GM21619 (cell line): Measurements from ENCODE around the gene SFT2D3.

ENCODE experiments used
- ATAC-seq: cut with Tn5 transposase; IDR thresholded peaks from one replicate; pipeline ENCODE4 v1.9.1; 2021; ENCODE audit not compliant: unreplicated experiment

Gene SFT2D3

DNA sequence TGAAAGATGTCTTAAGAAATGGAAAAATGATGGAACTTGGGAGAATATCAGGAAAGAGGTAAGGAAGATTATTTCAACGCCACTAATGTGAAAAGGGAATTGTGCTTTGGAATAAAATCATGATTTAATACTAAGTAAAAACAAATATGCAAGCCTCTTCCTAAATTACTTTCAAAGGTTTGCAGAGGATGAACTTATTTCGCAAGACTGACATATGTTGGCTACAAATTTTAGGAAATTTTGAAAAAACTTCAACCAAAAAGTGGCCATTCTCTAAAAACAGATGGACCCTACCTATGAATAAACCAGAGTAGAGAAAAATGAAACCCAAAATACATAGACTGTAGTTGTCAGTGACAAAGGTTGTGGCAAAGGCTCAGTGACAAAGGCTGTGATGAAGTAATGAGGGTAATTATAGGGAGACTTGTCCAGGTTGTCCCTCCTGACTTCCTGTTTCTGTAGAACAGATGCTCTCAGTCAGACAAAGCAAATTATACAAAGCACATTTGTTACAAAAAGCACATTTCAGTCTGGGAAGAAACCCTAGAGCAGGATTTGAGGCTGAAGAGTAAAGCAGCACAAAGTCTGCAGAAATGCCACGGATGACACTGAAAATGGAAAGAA, 39.5 kb downstream of the SFT2D3 start:
- no peak for ATAC-seq

DNA sequence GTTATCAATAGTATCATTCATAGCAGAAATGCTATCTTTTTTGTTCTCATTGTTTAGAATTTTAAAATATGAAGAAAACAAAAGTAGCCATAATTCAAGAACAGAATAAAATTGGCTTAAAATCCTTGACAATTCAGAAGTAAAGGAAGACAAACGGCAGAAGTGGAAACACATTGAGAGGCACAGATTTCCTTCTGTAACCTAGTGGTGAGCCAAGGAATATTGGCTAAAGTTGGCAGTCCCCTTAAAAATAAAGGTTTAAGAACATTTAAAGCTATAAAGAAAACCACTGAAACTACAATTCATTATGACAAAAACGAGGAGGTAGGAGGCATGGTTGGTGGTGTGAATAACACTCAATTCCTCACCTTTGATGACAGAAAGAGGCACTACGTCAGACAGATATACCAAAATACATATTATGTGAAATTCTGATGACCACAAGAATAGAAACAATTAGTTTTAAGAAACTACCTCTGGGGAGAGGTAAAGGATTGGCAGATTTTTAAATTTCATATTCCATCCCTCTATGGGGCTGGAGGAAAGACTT, 42.3 kb downstream of the SFT2D3 start:
- ATAC-seq = no peak

GRCh38 chr2:127747621-127748020, 46.3 kb downstream of the SFT2D3 start:
- no peak for ATAC-seq

DNA sequence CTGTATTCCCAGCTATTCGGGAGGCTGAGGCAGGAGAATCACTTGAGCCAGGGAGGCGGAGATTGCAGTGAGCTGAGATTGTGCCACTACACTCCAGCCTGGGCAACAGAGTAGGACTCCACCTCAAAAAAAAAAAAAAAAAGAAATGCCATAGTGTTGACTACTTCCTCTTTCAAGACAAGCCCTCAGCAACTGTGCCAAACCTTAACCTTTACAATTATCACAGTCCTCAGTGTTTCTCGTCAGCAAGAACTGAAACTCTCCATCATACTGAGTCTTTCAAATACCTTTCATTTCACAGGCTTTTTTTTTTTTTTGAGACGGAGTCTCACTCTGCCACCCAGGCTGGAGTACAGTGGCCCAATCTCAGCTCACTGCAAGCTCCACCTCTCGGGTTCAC, 48.2 kb downstream of the SFT2D3 start:
- ATAC-seq = peak; percentile 97

GRCh38 chr2:127753374-127753773, 52.1 kb downstream of the SFT2D3 start:
- no peak for ATAC-seq

DNA sequence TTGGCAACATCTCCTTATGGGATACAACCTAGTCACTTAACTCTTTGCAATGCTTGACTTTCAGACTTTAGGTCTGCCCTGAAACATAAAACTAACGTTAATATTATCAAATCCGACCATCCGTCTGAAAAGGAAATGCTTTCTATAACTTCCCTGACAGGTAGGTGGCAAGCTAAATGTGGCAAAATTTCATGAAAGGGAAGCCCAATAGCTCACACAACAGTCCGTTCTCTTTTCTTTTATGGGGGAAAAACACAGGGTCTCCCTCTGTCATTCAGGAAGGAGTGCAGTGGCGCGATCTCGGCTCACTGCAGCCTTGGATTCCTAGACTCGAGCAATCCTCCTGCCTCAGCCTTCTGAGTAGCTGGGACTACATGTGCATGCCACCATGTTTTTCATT, 52.9 kb downstream of the SFT2D3 start:
- ATAC-seq = no peak
